Globus pallidus (tissue), 1 donor: Measurements from ENCODE around the gene TSPAN6.

ENCODE experiments used
- DNase-seq: peaks from one replicate; pipeline ENCODE4 v3.0.0-alpha.2; 2015; ENCODE audit warnings: low spot score

TSPAN6 gene, protein sequence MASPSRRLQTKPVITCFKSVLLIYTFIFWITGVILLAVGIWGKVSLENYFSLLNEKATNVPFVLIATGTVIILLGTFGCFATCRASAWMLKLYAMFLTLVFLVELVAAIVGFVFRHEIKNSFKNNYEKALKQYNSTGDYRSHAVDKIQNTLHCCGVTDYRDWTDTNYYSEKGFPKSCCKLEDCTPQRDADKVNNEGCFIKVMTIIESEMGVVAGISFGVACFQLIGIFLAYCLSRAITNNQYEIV

DNA sequence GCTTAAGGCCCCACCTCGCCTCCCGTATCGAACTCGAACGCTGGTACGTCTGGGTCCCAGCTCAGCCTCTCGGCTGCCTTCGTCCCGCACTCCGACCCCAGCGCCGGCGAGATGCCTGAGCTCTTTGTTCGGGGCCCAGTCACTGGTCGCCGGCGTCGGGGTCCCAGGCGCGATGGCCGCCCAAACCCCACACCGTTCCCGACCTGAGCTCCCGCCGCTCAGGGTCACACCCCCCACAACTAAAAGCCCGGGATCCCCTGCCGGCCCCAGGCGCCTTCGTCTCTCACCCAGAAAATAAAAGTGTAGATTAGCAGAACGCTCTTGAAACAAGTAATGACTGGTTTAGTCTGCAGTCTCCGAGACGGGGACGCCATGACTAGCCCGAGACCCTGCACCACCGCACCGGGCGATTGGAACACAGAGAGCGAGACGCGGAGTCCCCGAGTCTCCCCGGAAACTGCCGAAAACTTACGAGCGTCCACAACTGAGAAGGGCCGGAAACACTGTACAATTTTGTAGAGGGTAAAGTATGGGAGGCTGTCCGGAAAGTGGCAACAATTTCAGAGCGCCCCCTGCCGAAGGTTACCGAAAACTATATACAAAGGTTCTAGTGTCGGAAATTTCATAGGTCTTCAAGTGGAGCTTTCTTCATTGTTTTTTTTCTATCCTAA, at the start of gene TSPAN6:
TSS of gene TSPAN6 (minus strand) at position 486 of the 671 bp plus-strand sequence. CDS start at position 374, 112 bp downstream.
- peak; percentile 47 for DNase-seq

DNA sequence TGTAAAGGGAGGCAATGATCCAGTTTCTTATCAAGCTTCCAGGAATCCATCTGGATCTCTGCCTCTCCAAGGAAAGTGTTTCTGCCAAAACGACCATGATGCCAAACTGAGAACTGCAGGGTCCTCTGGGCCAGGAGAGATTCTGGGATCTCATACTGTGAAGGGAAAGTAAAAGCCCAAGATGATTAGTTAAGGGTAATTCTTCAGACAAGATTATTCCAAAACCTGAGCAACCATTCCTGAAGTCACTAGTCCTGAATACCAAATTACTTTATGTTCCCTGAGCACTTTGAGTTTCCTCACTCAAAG, 49.3 kb upstream of the TSPAN6 start:
- no peak for DNase-seq

DNA sequence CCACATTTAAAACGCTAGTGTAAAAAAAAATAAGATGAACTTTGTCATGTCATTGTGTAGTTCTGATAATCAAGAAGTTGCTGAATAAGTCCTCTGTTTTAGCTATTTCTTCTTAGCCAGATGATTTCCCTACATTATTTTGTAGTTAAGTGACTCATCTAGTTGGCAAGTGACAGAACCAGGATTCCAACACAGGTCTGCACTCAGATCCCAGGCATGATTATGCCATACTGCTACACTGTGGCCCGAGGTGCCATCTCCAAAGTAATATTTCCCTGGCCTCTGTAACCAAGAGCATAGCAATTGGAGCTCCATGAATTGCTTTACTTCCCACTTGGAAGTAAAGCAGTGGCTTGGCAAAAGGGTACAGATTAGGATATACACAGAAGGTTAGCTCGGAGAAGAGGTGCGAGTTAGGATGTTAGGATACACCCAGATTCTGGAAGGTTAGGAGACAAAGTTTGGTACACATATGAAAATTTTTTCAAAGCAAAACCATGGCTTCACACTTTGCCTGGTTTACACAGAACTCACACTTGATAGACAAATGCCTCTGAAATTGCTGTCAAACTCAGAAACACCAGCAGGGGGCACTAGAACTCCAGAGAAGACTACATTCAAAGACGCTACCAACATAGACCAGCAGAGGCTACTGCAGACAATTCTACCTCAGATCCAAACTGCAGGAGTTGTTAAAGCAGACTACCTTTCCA, 48.8 kb upstream of the TSPAN6 start:
- peak; percentile 62 for DNase-seq

DNA sequence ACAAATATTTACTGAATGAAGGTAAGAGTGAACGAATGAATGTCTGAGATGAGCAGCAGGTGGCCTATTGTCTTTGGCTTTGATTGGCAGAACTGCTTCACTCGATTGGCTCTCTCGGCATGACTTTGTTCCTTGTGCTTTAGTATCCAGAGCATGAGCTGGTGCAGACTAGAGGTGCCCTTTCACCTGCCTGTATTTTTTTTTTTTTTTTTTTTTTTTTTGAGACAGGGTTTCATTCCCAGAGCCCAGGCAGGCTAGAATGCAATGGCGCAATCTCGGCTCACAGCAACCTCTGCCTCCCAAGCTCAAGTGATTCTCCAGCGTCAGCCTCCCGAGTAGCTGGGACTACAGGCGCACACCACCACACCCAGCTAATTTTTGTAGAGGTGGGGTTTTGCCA, 46.3 kb upstream of the TSPAN6 start:
- DNase-seq: no peak

DNA sequence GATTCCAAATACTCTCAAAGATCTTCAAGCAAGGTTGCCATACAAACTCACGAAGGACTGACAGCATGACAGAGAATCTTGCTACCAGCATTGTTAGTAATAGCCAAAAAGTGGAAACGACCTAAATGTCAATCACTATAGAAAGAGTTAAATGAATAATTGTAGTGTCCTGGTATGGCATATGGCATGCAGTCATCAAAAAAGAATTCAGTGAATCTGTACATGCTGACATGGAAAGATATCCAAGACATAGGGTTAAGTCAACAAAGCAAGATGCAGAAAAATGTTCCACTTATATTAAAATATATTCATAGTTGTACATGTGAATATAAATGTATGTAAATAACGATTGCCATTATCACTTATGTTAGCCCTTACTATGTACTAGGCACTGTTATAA, 45.0 kb upstream of the TSPAN6 start:
- DNase-seq: no peak

DNA sequence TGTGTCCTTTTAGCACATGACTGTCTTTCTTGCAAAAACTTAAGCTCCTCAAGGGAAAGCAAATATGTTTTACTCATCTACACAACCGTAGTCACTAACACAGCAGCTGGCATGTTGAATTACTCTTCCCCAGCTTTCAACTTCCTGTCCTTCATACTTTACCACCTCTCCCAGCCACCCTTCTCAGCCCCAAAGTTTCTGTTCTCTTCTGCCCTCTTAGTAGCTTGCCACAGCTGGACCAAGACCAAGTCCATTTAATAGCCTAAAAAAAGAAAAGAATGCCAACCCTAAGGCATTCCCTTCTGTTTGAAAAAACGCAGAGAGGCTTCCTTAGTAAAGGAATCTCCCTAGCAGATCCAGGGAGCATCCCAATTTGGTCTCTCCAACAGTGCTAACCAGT, 44.1 kb upstream of the TSPAN6 start:
- no peak for DNase-seq

DNA sequence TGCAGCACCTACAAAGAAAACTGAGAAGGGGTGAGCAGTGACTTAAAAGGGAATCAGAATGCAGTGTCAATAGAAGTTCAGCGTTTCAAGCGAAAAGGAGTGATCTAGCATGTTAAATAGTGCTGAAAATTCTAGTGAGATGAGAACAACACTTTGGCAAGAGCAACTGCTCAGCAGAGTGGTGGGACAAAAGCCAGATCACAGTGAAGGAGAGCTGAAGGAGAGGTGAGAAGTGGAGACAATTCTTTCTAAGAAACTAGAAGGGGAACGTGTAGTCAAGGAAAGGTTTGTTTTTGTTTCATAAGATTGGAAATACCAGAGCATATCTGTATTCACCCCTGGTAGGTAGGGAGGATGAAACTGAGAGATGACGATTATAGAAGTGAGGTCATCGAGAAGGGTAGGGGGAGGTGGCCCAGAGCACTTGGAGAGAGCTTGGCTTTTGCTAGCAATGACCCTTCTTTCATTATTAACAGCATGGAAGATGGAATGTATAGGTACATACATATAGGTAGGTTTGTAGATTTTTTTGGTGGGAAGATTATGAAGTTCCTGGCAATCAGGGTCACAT, 41.1 kb upstream of the TSPAN6 start:
- no peak for DNase-seq

DNA sequence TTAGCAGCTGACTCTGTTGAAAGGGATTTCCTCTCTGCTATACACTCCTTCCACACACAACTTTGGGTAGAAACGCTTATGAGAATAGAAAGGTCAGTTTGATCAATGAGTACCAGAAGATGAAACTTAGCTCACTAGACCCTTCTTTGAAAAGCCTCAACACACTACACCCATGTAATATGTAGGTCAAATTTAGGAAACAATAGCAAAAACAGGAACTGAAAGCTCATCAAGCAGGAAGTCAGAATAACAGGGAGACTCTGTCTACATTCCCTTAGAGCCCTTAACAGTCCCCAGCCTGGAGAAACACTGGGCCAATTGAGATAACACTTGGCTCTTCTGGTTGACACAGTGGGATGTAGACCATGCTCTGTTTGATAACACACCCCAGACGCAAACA, 38.1 kb upstream of the TSPAN6 start:
- no peak for DNase-seq

DNA sequence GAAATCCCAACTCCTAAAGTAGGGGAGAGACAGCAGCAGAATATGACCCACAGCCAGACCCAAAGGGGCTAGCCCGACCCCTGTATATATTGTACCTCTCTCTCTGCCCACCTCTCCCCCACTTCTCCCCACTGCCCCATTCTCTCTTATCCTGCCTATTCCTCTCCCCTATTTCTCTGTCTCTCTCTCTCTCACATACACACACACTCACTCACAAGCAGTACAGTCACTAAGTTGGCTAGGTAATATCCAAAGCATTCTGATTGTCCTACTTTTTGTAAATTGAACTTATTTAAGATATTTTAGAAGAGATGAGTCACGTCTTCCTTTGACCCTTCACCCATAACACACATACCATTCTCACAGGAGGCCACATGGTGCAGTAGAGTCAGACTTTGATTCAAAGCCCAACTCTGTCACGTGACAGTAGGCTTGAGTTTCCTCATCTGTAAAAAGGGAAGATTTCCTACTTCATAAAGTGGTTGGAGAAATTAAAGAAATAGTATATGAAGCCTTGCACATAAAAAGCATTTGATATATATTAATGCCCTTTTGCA, 36.9 kb upstream of the TSPAN6 start:
- no peak for DNase-seq

DNA sequence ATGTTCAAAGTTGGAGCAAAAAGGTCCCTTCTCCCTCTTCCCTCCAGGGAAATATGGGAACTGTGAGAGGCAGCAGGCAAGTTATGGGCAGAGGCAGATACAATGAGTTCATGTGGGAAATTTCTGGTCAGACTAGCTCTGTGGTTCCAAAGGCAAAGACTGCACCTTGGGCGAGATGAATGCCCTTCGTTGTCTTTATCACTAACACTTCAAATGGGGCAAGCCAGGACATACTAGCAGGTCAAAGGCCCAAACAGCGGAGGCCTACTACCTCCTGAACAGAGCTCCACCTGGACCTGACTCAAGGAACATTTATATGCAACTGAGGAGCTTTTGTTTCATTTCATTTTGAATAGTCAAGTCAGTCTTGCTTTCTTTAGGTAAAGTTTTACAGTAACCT, 36.4 kb upstream of the TSPAN6 start:
- no peak for DNase-seq

DNA sequence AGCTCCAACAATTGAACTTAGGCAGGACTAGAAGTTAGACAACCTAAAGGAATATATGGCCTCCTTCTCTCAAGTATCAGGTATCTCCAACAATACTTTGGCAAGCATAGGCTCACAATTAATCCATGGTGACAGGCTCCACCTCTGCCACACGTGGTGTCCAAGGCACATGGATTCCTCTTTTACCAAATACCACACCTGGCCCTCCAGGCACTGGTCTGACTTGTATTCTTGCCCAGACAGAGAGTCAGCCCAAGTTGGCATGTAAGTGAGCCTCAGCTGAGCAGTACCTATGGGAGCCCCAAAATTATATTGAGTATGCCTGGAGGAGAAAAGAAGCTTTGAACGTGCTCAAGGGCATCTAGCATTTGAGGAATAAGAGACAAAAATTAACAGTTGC, 27.0 kb upstream of the TSPAN6 start:
- no peak for DNase-seq

DNA sequence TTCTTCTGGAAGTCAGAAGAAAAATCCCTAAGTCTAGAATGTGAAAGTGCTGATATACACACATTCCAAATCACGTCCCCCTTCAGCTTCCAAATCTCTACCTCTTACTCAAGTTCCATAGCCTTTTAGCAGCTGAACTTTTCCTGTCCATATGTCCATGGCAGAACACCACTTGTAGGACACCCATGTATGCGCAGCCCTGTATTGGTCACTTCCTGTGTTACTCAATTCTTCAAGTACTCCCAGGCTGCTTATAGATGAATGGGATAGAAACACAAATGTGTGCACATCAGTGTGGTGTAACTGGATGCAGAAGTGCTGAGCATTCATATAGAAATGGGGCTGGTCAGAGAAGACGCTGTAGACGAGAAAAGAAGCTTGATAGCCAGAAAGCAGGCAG, 26.2 kb upstream of the TSPAN6 start:
- DNase-seq: no peak

DNA sequence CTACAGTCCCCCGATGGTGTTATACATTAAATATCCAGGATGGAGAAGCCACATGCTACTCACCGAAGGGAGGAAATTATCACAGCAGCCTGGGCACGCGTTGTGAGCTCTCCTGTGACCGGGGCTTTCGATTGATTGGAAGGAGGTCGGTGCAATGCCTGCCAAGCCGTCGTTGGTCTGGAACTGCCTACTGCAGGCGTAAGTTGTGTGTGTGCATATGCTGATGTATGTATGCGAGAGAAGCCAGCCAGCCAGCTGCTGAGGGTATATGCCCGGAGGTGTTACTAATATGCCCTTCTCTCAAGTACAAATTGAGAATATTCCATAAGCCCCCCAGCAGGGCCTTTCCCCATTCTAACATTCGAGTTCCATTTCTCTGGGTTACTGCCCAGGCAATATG, 25.6 kb upstream of the TSPAN6 start:
- no peak for DNase-seq

DNA sequence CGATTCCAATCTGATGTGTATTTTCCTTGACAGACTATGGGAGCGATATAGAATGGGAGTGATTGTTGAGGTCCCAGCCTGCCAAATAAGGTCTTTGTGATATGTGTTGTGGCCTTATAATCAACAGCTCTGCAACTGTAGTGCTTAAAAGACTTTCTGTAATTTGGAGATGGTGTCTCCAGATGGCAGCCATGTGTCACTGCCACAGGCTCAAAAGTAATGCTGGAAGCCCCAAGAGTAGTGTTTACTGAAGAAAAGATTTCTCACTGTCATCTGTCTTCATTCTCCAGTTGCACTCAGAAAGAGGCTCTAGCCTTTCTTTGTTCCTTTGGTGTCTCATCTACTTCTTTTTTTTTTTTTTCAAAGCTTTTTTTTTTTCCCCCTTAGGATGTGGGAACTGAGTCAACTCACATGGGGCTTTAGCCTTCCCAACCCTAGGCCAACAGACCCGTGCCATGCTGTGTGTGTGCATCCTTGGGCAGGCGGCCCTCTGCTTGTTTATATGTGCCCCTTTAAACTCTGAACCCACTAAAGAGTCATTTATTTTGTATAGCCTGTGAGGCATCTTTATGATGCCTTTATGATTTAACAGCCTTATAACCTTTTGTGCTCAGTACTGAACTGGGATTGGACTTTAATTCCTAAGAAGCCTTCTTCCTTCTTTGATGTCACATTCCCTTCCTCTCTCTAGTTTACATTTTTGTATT, 23.0 kb upstream of the TSPAN6 start:
- DNase-seq: no peak

DNA sequence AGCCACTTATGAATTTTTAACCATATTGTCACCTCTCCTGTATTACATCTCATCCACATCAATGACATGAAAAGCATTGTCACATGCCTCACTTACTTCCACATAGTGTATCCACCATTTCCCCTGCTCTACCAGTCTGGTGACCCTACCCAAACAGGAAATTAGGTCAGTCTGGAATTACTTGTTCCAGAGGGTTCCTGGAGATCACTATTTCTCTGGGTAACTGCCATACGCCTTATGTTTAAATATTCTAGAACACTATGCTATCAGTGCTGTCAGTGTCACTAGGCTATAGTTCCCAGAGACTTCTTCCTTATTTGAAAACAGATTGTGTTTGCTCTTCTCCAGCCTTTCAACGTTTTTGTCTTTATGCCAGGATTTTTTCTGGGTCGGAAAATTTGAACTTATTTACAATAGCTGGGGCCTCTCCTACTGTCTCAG, 22.4 kb upstream of the TSPAN6 start:
- DNase-seq: no peak

DNA sequence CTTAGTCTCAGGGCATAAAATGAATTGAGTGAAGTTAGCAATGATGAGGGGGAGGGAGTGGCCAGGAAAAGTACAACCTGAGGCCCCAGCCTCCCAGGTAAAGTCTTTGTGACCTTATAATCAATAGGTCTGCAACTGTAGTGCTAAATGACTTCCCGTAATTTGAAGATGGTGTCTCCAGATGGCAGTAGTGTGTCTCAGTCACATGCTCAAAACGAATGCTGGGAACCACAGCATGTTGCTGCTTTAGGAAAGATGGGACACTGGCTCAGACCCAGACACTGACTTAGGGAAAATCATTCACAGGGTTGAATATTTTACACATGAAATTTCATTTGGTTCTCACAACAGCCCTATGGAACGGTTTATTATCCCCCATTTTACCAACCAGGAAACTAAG, 17.7 kb upstream of the TSPAN6 start:
- no peak for DNase-seq

DNA sequence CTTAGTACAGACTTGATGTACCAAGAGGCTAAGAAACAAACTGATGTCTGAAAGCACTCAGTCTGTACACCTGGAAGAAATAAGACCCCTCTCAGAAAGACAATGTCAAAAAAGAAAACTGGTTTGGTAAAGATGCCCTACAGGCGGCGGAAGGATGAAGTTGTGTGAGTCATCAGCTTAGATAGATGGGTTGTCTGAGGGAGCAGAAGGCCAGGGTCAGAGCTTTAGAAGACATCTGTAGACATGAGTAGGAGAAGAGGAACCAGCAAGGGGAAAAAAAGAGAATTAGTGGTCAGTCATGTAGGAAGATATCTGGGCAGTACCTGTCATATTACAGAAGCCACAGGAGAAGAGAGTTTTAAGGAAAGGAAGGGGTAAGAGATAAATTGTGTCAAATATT, 15.7 kb upstream of the TSPAN6 start:
- no peak for DNase-seq

DNA sequence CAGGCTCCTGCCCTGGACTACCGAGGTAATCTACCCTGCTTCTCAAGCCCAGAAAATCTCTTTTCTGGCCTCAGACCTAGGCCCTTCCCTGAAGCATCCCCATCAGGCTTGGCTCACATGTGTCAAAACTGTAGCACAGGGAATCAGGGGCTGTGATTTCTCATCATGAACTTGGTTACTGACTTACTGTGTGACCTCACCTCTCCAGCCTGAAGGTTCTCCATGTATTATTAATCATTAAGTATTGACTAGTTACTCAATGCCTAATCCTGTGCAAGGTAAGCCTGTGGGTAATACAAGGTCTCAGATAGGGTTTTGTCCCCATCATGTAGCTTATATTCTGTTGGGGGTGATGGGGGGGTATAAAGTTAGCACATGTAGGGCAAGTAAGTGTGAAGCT, 14.2 kb upstream of the TSPAN6 start:
- DNase-seq: no peak

DNA sequence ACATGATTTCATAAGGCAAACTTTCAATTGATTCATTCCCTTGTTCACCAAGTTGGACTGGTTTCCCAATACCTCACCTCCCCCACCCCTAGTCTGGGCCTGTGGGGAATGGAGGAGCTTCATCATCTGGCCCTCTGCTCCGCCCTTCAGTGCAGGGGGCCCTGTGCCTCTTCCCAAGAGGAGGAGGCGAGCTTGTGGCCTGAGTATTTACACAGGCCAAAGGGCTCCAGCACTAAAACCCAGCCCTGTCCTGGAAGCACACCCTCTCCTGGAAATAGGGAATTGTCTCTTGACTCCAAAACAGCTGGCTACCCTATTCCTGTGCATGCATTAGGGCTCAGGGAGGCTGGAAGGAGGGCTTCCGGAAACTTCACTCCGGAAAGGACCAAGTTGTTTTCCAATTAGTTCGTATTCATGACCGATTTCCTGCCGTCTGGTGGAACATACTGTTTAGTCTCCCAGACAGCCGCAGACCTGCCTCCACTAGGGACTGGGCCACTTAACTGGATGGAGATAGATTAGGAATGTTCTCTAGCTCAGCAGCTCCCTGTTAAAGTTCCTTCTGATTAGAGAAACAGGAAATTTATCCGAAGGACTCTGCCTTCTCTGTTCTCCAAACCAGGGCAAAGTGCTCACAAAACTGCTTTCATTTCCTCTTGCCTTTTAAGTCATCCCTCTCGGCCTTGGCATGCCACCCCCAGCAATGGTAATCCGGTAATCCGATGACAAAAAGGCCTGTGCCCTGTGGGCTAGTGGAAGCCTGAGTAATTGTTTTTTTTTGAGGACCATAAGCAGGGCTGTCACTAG, 13.1 kb upstream of the TSPAN6 start:
- peak; percentile 18 for DNase-seq

DNA sequence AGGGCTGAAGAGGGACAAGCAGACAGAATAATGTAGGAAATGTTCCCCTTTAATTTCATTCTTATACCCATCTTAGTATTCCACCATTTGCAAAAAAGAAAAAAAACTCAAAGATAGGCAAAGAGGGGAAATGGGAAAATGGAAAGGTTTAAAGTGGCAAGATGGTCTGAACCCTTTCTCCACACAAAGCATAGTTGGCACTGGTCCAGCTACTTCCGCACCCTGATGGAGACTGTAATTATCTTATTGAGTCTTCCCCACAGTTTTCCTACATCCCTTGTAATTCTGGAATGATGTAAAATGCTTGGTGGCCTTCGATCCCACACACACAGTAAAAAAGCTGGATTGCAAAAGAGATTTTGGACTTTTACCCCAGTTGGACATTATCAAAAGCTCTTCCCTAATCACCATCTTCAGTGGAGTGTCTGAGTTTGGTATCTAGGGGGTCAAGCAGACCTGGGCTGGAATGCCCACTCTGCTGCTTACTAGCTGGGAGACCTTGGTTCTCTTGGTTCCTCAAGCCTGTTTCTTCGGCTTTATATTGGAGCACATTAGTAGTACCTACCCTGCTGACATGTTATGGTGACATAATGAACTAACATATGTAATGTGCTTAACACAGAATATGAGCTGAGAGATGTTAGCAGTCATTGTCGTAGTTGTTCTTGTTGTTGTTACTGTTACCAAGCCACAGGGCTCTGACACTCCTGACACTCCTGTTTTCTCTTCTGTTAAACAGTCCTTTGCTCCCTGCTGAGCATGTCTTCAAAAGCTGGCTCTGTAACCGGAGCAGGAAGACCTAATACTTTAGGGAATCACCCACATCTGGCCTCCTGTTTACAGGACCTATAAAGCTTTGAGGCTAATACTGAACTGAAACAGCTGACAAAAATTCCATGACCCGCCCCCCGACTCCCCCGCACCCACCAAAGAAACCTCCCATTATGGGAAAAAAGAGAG, 12.1 kb upstream of the TSPAN6 start:
- DNase-seq: no peak
